ENCODE results near the gene DUOXA2.

DNA sequence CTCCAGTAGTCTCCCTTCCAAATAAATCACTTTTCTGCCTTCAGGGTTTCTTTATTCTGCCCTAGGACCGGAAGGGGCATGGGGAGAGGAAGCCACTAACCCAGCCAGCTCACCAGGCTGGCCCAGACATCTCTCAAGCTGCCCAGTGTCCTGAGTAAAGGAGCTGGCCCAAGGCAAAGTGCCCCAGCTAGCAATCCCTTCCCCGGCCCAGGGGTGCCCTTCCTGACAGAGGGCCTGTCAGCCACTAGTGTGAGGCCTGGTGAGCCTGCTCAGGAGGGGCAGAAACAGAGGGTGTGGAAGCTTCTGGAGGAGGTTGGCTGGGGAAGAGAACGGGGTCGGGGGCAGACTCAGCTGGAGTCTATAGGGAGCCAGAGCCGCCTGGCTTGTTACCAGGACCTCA, 51.4 kb downstream of the DUOXA2 start:
- TF ChIP-seq, protein P1, sequence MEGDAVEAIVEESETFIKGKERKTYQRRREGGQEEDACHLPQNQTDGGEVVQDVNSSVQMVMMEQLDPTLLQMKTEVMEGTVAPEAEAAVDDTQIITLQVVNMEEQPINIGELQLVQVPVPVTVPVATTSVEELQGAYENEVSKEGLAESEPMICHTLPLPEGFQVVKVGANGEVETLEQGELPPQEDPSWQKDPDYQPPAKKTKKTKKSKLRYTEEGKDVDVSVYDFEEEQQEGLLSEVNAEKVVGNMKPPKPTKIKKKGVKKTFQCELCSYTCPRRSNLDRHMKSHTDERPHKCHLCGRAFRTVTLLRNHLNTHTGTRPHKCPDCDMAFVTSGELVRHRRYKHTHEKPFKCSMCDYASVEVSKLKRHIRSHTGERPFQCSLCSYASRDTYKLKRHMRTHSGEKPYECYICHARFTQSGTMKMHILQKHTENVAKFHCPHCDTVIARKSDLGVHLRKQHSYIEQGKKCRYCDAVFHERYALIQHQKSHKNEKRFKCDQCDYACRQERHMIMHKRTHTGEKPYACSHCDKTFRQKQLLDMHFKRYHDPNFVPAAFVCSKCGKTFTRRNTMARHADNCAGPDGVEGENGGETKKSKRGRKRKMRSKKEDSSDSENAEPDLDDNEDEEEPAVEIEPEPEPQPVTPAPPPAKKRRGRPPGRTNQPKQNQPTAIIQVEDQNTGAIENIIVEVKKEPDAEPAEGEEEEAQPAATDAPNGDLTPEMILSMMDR (IDR thresholded peaks at IDR 0.05) = no peak
- TF ChIP-seq POLR2A (IDR thresholded peaks at IDR 0.05) (no peak), EP300 (IDR thresholded peaks at IDR 0.05; ENCODE audit: low read depth) (no peak), POLR2AphosphoS5 (IDR thresholded peaks at IDR 0.05) (no peak)
